Measurements from ENCODE around the gene FGF21.
"Not testable (repeated sequence)": the region's sequence is repeated elsewhere in the genome, so short reads cannot be mapped to it uniquely, and the experiment has no call there.

Gene FGF21

DNA sequence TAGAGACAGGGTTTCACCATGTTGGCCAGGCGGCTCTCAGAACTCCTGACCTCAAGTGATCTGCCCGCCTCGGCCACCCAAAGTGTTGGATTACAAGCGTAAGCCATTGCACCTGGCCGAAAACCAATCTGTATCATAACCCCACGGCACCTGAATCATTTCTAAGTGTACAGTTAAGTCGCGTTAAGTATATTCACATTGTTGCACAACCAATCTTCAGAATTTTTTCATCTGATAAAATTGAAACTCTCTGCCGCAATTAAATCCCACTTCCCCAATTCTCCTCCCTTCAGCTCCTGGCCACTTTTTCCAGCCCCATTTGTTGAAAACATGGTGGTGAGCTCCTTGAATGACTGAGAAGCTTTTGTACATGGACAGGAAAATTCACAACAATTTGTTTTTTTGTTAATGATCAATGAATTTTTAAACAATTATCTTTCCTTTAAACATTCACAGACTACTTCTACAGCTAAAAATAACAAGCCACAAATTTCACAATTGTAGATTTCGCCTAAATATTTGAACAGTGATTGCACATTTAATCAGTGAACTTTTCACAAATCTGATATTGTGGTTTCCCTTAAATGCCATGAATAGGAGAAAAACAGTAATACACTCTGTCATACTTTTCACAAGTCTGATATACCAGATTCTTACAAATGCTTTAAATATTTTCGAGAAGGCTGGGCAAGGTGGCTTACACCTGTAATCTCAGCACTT lies 13.8 kb downstream of the FGF21 start:
- Histone ChIP-seq H3K27ac (ENCODE audit: low read depth, low read length) (no peak overlapping the region), H3K4me1 (ENCODE audit: control insufficient read depth, insufficient read depth, low read length) (no peaks in the 10 kb centered on the region), H3K36me3 (ENCODE audit: control insufficient read depth, insufficient read depth, low read length) (no peaks in the 10 kb centered on the region), H3K4me3 (ENCODE audit: low read length) (no peak overlapping the region), H3K27me3 (ENCODE audit: control insufficient read depth, insufficient read depth, low read length) (no peaks in the 10 kb centered on the region), H3K9ac (ENCODE audit: low read length) (no peak overlapping the region)

- Histone ChIP-seq H3K9ac (ENCODE audit: low read length) (no peak overlapping the region), H3K27ac (ENCODE audit: low read depth, low read length) (no peak overlapping the region), H3K4me3 (ENCODE audit: low read length) (no peak overlapping the region), H3K27me3 (ENCODE audit: control insufficient read depth, insufficient read depth, low read length) (no peaks in the 10 kb centered on the region), H3K4me1 (ENCODE audit: control insufficient read depth, insufficient read depth, low read length) (no peaks in the 10 kb centered on the region), H3K36me3 (ENCODE audit: control insufficient read depth, insufficient read depth, low read length) (no peaks in the 10 kb centered on the region)
These were observed 14.9 kb downstream of the FGF21 start for GRCh38 chr19:48770266-48770665.

DNA sequence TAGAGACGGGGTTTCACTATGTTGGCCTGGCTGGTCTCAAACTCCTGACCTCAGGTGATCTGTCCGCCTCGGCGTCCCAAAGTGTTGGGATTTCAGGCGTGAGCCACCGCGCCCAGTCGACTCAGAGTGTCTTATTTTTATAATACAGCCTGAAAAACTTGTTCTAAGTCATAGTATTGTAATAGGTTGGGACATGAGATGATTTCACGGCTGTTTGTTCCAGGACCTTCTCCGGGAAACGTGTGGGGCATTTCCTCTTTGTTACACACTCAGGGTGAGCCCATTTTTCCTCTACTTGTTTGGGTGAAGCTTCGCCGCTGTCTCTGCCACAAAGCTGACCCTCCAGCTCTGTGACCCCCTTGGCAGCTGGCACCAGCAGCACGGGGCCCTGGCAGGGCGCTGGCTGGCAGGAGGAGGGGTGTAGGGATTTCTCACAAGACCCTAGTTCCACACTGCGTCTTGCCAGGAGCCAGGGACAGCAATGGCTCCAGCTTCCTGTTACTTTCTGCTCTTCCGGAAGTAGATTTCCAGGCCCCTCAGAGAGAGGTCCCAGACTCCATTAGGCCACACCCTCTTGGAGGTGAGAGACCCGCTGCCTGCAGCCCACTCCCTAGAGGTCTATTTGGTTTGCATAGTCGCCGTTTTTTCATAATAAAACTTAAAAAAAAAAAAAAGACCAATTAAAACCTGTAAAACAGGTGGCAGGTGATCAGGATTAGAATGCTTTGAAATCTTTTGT lies 15.6 kb downstream of the FGF21 start:
- no peaks in the 10 kb centered on the region for H3K4me1 ChIP-seq (ENCODE audit: control insufficient read depth, insufficient read depth, low read length)
- no peaks in the 10 kb centered on the region for H3K27me3 ChIP-seq (ENCODE audit: control insufficient read depth, insufficient read depth, low read length)
- no peak overlapping the region for H3K27ac ChIP-seq (ENCODE audit: low read depth, low read length)
- H3K4me3 ChIP-seq (ENCODE audit: low read length): no peak overlapping the region
- no peaks in the 10 kb centered on the region for H3K36me3 ChIP-seq (ENCODE audit: control insufficient read depth, insufficient read depth, low read length)
- no peak overlapping the region for H3K9ac ChIP-seq (ENCODE audit: low read length)

- no peak overlapping the region for H3K27ac ChIP-seq (ENCODE audit: low read depth, low read length)
These were observed 17.2 kb downstream of the FGF21 start for GRCh38 chr19:48772503-48772953.

DNA sequence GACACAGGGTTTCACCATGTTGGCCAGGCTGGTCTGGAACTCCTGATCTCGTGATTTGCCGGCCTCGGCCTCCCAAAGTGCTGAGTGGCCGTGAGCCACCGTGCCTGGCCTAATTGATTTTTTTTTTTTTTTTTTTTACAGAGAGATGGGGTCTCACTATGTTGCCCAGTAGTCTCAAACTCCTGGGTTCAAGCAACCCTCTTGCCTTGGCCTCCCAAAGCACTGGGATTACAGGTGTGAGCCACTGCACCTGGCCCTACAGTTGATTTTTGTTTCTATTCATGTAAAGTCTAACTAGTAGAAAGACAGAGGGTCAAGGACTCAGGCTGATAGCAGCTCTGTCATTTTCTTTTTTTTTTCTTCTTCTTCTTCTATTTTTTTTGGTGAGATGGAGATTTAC lies 21.8 kb downstream of the FGF21 start:
- H3K27me3 ChIP-seq (ENCODE audit: control insufficient read depth, insufficient read depth, low read length): no peaks in the 10 kb centered on the region
- no peaks in the 10 kb centered on the region for H3K4me1 ChIP-seq (ENCODE audit: control insufficient read depth, insufficient read depth, low read length)
- H3K4me3 ChIP-seq (ENCODE audit: low read length): no peak overlapping the region
- H3K36me3 ChIP-seq (ENCODE audit: control insufficient read depth, insufficient read depth, low read length): no peaks in the 10 kb centered on the region
- H3K9ac ChIP-seq (ENCODE audit: low read length): no peak overlapping the region
- H3K27ac ChIP-seq (ENCODE audit: low read depth, low read length): no peak overlapping the region

More at GRCh38 chr19:48772503-48772953, 17.2 kb downstream of the FGF21 start:
- Histone ChIP-seq H3K36me3 (ENCODE audit: control insufficient read depth, insufficient read depth, low read length) (no peaks in the 10 kb centered on the region), H3K4me3 (ENCODE audit: low read length) (no peak overlapping the region), H3K27me3 (ENCODE audit: control insufficient read depth, insufficient read depth, low read length) (no peaks in the 10 kb centered on the region), H3K4me1 (ENCODE audit: control insufficient read depth, insufficient read depth, low read length) (no peaks in the 10 kb centered on the region), H3K9ac (ENCODE audit: low read length) (no peak overlapping the region)

DNA sequence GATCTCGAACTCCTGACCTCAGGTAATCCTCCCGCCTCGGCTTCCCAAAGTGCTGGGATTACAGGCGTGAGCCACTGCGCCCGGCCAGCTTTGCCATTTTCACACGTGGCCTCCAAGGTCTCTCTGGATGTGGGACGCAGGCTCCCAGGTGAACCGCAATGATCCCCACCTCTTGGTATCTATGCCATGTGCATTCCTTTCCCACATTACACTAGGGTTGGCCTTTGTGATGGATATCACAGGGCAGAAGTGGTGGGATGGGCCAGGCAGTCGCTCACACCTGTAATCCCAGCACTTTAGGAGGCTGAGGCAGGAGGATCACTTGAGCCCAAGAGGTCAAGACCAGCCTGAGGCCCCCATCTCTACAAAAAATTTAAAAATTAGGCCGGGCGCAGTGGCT lies 22.4 kb downstream of the FGF21 start:
- Histone ChIP-seq H3K9ac (ENCODE audit: low read length) (no peak overlapping the region), H3K4me1 (ENCODE audit: control insufficient read depth, insufficient read depth, low read length) (no peaks in the 10 kb centered on the region), H3K27ac (ENCODE audit: low read depth, low read length) (no peak overlapping the region), H3K36me3 (ENCODE audit: control insufficient read depth, insufficient read depth, low read length) (no peaks in the 10 kb centered on the region), H3K27me3 (ENCODE audit: control insufficient read depth, insufficient read depth, low read length) (no peaks in the 10 kb centered on the region), H3K4me3 (ENCODE audit: low read length) (no peak overlapping the region)

- no peak overlapping the region for H3K27ac ChIP-seq (ENCODE audit: low read depth, low read length)
- H3K9ac ChIP-seq (ENCODE audit: low read length): no peak overlapping the region
- no peak overlapping the region for H3K4me3 ChIP-seq (ENCODE audit: low read length)
- no peaks in the 10 kb centered on the region for H3K4me1 ChIP-seq (ENCODE audit: control insufficient read depth, insufficient read depth, low read length)
- no peaks in the 10 kb centered on the region for H3K36me3 ChIP-seq (ENCODE audit: control insufficient read depth, insufficient read depth, low read length)
- no peaks in the 10 kb centered on the region for H3K27me3 ChIP-seq (ENCODE audit: control insufficient read depth, insufficient read depth, low read length)
These were observed 24.3 kb downstream of the FGF21 start for GRCh38 chr19:48779636-48780035.

DNA sequence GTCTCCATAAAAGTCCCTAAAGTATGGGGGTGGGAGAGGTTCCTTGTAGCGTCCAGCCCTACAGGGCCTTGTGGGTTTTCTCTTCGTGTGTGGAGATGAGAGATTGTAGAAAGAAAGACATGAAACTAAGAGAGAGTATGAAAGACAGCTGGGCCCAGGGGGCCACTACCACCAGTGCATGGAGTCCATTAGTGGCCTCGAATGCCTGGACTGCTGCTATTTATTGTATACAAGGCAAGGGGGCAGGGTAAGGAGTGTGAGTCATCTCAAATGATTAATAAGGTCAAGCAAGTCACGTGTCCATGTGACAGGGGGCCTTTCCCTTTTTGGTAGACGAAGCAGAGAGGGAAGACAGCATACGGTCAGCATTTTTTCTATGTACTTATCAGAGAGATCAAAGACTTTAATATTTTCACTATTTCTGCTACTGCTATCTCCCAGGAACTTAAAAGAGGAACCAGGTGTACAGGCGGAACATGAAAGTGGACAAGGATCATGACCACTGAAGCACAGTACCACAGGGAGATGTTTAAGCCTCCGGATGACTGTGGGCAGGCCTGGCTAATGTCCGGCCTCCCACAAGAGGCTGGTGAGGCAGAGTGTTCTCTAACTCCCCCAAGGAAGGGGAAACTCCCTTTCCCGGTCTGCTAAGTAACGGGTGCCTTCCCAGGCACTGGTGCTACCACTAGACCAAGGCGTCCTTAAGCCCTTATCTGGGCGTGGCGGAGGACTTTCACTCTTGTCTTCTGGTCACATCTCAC lies 25.5 kb downstream of the FGF21 start:
- no peaks in the 10 kb centered on the region for H3K36me3 ChIP-seq (ENCODE audit: control insufficient read depth, insufficient read depth, low read length)
- H3K4me3 ChIP-seq (ENCODE audit: low read length): no peak overlapping the region
- H3K27ac ChIP-seq (ENCODE audit: low read depth, low read length): no peak overlapping the region
- no peaks in the 10 kb centered on the region for H3K4me1 ChIP-seq (ENCODE audit: control insufficient read depth, insufficient read depth, low read length)
- H3K9ac ChIP-seq (ENCODE audit: low read length): no peak overlapping the region
- H3K27me3 ChIP-seq (ENCODE audit: control insufficient read depth, insufficient read depth, low read length): peaks cover 4% of the 10 kb centered on the region

DNA sequence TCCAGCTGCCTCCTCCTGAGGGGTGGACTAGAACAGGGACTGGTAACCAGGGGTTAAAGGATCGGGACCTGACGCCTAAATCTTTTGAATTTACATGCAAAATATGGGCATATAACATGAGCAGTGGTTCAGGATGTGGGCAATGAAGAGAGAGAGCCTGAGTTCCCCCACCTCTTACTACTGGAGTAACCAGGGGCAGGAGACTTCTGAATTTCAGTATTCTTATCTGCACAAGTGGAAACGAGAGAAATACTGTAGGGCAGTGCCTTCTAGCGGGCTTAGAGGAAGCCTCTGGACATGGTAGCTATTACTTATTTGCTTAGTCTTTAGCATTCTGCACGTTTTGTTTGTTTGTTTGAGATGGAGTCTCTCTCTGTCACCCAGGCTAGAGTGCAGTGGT lies 29.2 kb downstream of the FGF21 start:
- H3K27me3 ChIP-seq (ENCODE audit: control insufficient read depth, insufficient read depth, low read length): peaks cover 4% of the 10 kb centered on the region
- no peak overlapping the region for H3K27ac ChIP-seq (ENCODE audit: low read depth, low read length)
- H3K9ac ChIP-seq (ENCODE audit: low read length): no peak overlapping the region
- H3K36me3 ChIP-seq (ENCODE audit: control insufficient read depth, insufficient read depth, low read length): no peaks in the 10 kb centered on the region
- H3K4me3 ChIP-seq (ENCODE audit: low read length): no peak overlapping the region
- H3K4me1 ChIP-seq (ENCODE audit: control insufficient read depth, insufficient read depth, low read length): no peaks in the 10 kb centered on the region

- not testable (repeated sequence) for H3K27ac ChIP-seq (ENCODE audit: low read depth, low read length); H3K36me3 ChIP-seq (ENCODE audit: control insufficient read depth, insufficient read depth, low read length); H3K9ac ChIP-seq (ENCODE audit: low read length); H3K4me3 ChIP-seq (ENCODE audit: low read length); H3K27me3 ChIP-seq (ENCODE audit: control insufficient read depth, insufficient read depth, low read length); H3K4me1 ChIP-seq (ENCODE audit: control insufficient read depth, insufficient read depth, low read length)
These were observed 31.1 kb downstream of the FGF21 start for GRCh38 chr19:48786422-48786821.

DNA sequence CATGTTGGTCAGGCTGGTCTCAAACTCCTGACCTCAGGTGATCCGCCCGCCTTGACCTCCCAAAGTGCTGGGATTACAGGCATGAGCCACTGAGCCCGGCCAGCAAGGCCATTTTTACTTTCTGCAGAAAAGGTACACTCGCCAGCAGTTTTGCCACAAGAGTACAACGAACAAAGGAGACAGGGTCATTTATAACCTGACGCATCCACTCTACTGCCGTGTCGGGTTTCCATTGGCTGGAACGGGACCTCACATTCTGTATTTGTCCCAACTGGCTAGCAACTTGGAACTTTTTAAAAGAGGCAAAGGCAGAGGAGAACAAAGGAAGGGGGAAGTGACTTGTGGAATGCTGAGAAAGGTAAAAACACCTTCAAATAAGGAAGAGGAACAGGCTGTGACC lies 32.0 kb downstream of the FGF21 start:
- not testable (repeated sequence) for H3K9ac ChIP-seq (ENCODE audit: low read length); H3K36me3 ChIP-seq (ENCODE audit: control insufficient read depth, insufficient read depth, low read length); H3K4me1 ChIP-seq (ENCODE audit: control insufficient read depth, insufficient read depth, low read length); H3K27ac ChIP-seq (ENCODE audit: low read depth, low read length); H3K4me3 ChIP-seq (ENCODE audit: low read length); H3K27me3 ChIP-seq (ENCODE audit: control insufficient read depth, insufficient read depth, low read length)

- Histone ChIP-seq H3K27me3 (ENCODE audit: control insufficient read depth, insufficient read depth, low read length) (no peaks in the 10 kb centered on the region), H3K4me3 (ENCODE audit: low read length) (no peak overlapping the region), H3K9ac (ENCODE audit: low read length) (no peak overlapping the region), H3K4me1 (ENCODE audit: control insufficient read depth, insufficient read depth, low read length) (no peaks in the 10 kb centered on the region), H3K36me3 (ENCODE audit: control insufficient read depth, insufficient read depth, low read length) (no peaks in the 10 kb centered on the region), H3K27ac (ENCODE audit: low read depth, low read length) (no peak overlapping the region)
These were observed 37.9 kb downstream of the FGF21 start for GRCh38 chr19:48793271-48793670.
